PC-3 (cell line): ENCODE results near the gene BPIFB1.
A peak's percentile ranks its signal among the peaks of the same experiment; 100 is the strongest.

ENCODE experiments used
- EZH2 ChIP-seq: fragments of 300-600 bp; sonication (generic); IDR thresholded peaks from one replicate; pipeline ENCODE4 v1.6.1; 2017; ENCODE audit warnings: antibody characterized with exemption, mild to moderate bottlenecking, low read length; ENCODE audit not compliant: unreplicated experiment
- TF ChIP-seq, protein P1 (sequence below): fragments of 300-600 bp; sonication (generic); conservative IDR thresholded peaks from 2 replicates; pipeline ENCODE4 v1.5.1; 2017; ENCODE audit warnings: antibody characterized with exemption, low read depth, mild to moderate bottlenecking, low read length

DNA sequence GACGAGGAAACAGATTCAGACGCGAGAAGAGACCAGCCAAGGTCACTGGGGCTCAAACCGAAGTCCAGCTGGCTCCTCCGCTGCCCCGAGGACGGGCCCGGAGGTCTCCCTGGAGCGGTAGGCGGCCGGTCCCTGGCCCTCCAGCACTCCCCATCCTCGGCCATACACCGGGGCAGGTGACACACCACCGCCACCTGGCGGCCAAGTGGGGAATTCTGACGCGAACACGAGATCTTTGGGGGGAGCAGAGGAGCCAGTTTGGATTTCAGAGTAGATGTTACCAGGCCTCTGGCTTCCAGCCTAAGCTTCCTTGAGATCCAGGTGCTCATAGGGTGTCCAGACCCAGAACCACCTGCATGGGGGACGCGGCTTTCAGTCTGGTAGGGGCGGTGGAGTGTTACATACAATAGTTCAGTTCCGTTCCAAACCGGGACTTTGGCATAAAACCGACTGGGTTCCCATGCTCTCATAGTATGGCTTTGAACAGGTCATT, 16.1 kb downstream of the BPIFB1 start:
- TF ChIP-seq EZH2 = no peak
- TF ChIP-seq, protein P1, sequence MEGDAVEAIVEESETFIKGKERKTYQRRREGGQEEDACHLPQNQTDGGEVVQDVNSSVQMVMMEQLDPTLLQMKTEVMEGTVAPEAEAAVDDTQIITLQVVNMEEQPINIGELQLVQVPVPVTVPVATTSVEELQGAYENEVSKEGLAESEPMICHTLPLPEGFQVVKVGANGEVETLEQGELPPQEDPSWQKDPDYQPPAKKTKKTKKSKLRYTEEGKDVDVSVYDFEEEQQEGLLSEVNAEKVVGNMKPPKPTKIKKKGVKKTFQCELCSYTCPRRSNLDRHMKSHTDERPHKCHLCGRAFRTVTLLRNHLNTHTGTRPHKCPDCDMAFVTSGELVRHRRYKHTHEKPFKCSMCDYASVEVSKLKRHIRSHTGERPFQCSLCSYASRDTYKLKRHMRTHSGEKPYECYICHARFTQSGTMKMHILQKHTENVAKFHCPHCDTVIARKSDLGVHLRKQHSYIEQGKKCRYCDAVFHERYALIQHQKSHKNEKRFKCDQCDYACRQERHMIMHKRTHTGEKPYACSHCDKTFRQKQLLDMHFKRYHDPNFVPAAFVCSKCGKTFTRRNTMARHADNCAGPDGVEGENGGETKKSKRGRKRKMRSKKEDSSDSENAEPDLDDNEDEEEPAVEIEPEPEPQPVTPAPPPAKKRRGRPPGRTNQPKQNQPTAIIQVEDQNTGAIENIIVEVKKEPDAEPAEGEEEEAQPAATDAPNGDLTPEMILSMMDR = peak; percentile 93
